Urinary bladder (tissue), 4 donors: ENCODE results near the gene KCTD19. TPM values are rescaled to one million over a fixed set of nuclear protein-coding genes. Genes with fewer than 3 reads are reported as not detected.

Experiments used
- DNase-seq: peaks from one replicate; pipeline ENCODE4 v3.0.0-alpha.2; 2015; ENCODE audit errors: extremely low spot score
- H3K27ac ChIP-seq: one replicate; pipeline ENCODE4 v1.5.1; 2013; ENCODE audit warnings: low read depth, mild to moderate bottlenecking, moderate library complexity
- H3K36me3 ChIP-seq: one replicate; pipeline ENCODE4 v1.6.1; 2013; ENCODE audit warnings: mild to moderate bottlenecking, moderate library complexity; ENCODE audit not compliant: insufficient read depth
- H3K4me1 ChIP-seq: one replicate; pipeline ENCODE4 v1.6.1; 2013; ENCODE audit warnings: mild to moderate bottlenecking, moderate library complexity; ENCODE audit not compliant: insufficient read depth
- H3K4me3 ChIP-seq: one replicate; pipeline ENCODE4 v1.5.1; 2013; ENCODE audit warnings: low read depth, low read length
- WGBS: extraction: QIAGEN DNeasy Blood & Tissue Kit; methylation state at CpG from one replicate; pipeline ENCODE4 v1.1.7; 2013; 5-methylcytosine and 5-hydroxymethylcytosine counted together
- polyA plus RNA-seq: library from polyadenylated mRNA; stranded (reverse); fragments of 200-250 nt; gene quantifications from one replicate; pipeline ENCODE4 v1.2.3, GENCODE V29; 2013
- total RNA-seq: library from RNA; depleted of rRNA; stranded (reverse); fragments of >200 nt; gene quantifications from one replicate; pipeline ENCODE4 v1.2.3, GENCODE V29; 2014
- donor health status: healthy with polysubstance abuse.
- donor health status: healthy.

Gene KCTD19
- total and polyA plus RNA-seq, 2 donors: 0.14 to 1.1 TPM

GRCh38 chr16:67304020-67304419 lies 22.5 kb downstream of the KCTD19 start:
- WGBS: 90% methylated on average over 1 of the region's 1 CpG

GRCh38 chr16:67302970-67303369 lies 23.6 kb downstream of the KCTD19 start:
- H3K4me3 ChIP-seq: no peak overlapping the region
- WGBS: 81% methylated on average over 8 of the region's 8 CpGs
- H3K4me1 ChIP-seq: no peaks in the 10 kb centered on the region
- no peak overlapping the region for H3K27ac ChIP-seq
- no peaks in the 10 kb centered on the region for H3K36me3 ChIP-seq
- DNase-seq: no peak

More at GRCh38 chr16:67304020-67304419, 22.5 kb downstream of the KCTD19 start:
- H3K4me1 ChIP-seq: no peaks in the 10 kb centered on the region
- no peaks in the 10 kb centered on the region for H3K36me3 ChIP-seq
- H3K27ac ChIP-seq: no peak overlapping the region
- H3K4me3 ChIP-seq: no peak overlapping the region
- DNase-seq: no peak

GRCh38 chr16:67302076-67302475 lies 24.5 kb downstream of the KCTD19 start:
- Histone ChIP-seq H3K36me3 (no peaks in the 10 kb centered on the region), H3K27ac (no peak overlapping the region), H3K4me3 (no peak overlapping the region), H3K4me1 (no peaks in the 10 kb centered on the region)
- 71% methylated on average over 7 of the region's 7 CpGs for WGBS
- no peak for DNase-seq

GRCh38 chr16:67301080-67301782 lies 25.3 kb downstream of the KCTD19 start:
- WGBS: 61% methylated on average over 11 of the region's 11 CpGs
- Histone ChIP-seq H3K4me1 (no peaks in the 10 kb centered on the region), H3K36me3 (no peaks in the 10 kb centered on the region), H3K27ac (no peak overlapping the region), H3K4me3 (no peak overlapping the region)
- no peak for DNase-seq

GRCh38 chr16:67299269-67299668 lies 27.3 kb downstream of the KCTD19 start:
- H3K4me3 ChIP-seq: no peak overlapping the region
- no peaks in the 10 kb centered on the region for H3K4me1 ChIP-seq
- H3K27ac ChIP-seq: no peak overlapping the region
- no peaks in the 10 kb centered on the region for H3K36me3 ChIP-seq
- WGBS: 94% methylated on average over 15 of the region's 15 CpGs
- DNase-seq: no peak

DNA sequence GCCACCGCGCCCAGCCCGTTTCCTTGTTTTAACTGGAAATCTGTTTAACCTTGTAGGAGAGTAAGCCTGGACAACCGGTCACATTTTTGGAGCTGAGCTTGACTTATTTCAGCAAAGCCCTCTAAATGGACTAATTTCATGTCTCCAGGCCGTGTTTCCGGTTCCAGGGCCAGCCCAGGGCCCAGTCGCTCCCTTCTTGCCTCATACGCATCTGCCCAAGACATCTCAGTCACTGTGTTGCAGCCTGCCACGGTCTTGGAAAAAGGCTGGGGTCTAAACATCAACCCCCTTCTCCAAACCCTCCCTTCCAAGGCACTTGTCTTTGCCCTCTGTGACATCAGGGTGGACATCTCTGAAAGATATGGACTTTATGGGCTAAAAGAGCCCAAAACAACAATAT lies 28.3 kb downstream of the KCTD19 start:
- Histone ChIP-seq H3K4me3 (no peak overlapping the region), H3K27ac (no peak overlapping the region), H3K4me1 (no peaks in the 10 kb centered on the region), H3K36me3 (no peaks in the 10 kb centered on the region)
- no peak for DNase-seq
- WGBS: 97% methylated on average over 9 of the region's 9 CpGs

DNA sequence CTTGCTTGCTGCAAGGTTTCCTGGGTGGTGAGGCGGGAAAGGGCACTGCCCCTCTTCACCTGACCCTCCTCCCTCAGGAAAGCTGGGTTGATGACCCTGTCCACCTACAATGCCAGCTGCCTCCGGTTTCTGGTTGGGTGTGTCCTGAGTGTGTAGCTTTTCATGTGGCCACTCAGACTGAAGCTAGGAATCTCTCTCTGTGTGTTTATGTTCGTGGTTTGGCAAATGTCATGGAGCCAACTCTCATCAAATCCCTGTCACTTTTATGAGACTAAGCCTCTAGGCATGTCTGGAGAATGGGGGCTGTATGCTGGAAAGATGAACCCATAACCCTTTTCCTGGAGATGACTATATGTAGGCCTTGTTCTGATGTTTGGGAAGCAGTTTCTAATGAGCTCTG lies 30.1 kb downstream of the KCTD19 start:
- WGBS: 35% methylated on average over 3 of the region's 3 CpGs

GRCh38 chr16:67294938-67295361 lies 31.6 kb downstream of the KCTD19 start:
- no peaks in the 10 kb centered on the region for H3K36me3 ChIP-seq
- 43% methylated on average over 7 of the region's 7 CpGs for WGBS
- DNase-seq: no peak
- H3K4me1 ChIP-seq: no peaks in the 10 kb centered on the region
- H3K4me3 ChIP-seq: no peak overlapping the region
- H3K27ac ChIP-seq: no peak overlapping the region

More for the DNA sequence above, 30.1 kb downstream of the KCTD19 start:
- H3K4me3 ChIP-seq: no peak overlapping the region
- no peaks in the 10 kb centered on the region for H3K36me3 ChIP-seq
- H3K27ac ChIP-seq: no peak overlapping the region
- no peak for DNase-seq
- no peaks in the 10 kb centered on the region for H3K4me1 ChIP-seq

- no peaks in the 10 kb centered on the region for H3K36me3 ChIP-seq
- H3K27ac ChIP-seq: no peak overlapping the region
- no peaks in the 10 kb centered on the region for H3K4me1 ChIP-seq
- no peak overlapping the region for H3K4me3 ChIP-seq
- WGBS: 93% methylated on average over 4 of the region's 4 CpGs
- no peak for DNase-seq
Measured at GRCh38 chr16:67294171-67294757, 32.3 kb downstream of the KCTD19 start.

DNA sequence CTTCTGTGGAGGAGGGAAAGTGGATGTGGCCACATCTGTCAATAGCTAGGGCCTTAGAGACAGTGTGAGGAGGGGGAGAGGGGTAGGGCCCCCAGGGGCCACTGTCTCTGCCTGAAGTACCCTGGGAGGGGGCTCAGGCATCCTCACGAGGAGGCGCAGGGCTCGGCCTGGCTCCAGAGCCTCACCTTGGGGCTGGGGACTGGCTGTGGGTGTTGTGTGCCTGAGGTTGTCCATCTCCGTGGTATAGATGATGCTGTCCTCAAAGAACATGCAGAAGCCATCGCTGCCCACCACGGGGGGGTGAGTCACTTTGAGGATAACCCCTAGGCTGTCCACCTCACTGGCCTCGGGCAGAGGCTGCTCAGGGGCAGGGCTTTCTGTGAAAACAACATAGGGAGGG lies 35.1 kb downstream of the KCTD19 start:
- Histone ChIP-seq H3K4me1 (no peaks in the 10 kb centered on the region), H3K4me3 (no peak overlapping the region), H3K36me3 (no peaks in the 10 kb centered on the region), H3K27ac (no peak overlapping the region)
- WGBS: 91% methylated on average over 7 of the region's 7 CpGs
- no peak for DNase-seq

- Histone ChIP-seq H3K36me3 (no peaks in the 10 kb centered on the region), H3K4me1 (no peaks in the 10 kb centered on the region), H3K4me3 (no peak overlapping the region), H3K27ac (no peak overlapping the region)
- DNase-seq: no peak
- 94% methylated on average over 14 of the region's 14 CpGs for WGBS
Measured at GRCh38 chr16:67287960-67288359, 38.6 kb downstream of the KCTD19 start.

DNA sequence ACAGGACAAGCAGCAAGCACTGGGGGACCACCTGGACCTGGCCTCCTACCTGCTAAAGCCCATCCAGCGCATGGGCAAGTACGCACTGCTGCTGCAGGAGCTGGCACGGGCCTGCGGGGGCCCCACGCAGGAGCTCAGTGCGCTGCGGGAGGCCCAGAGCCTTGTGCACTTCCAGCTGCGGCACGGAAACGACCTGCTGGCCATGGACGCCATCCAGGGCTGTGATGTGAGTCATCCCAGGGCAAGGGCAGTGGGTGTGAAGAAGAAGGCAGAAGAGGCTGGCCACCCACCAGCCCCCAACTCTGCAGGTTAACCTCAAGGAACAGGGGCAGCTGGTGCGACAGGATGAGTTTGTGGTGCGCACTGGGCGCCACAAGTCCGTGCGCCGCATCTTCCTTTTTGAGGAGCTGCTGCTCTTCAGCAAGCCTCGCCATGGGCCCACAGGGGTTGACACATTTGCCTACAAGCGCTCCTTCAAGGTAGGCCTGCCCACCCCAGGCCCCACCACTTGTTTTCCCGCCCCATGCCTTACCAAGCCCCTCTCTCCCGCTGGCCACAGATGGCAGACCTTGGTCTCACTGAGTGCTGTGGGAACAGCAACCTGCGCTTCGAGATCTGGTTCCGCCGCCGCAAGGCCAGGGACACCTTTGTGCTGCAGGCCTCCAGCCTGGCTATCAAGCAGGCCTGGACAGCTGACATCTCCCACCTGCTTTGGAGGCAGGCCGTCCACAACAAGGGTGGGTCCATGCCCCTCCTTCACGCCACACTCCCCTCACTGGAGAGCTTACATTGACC lies 39.9 kb downstream of the KCTD19 start:
- WGBS: 92% methylated on average over 28 of the region's 28 CpGs
- DNase-seq: no peak

DNA sequence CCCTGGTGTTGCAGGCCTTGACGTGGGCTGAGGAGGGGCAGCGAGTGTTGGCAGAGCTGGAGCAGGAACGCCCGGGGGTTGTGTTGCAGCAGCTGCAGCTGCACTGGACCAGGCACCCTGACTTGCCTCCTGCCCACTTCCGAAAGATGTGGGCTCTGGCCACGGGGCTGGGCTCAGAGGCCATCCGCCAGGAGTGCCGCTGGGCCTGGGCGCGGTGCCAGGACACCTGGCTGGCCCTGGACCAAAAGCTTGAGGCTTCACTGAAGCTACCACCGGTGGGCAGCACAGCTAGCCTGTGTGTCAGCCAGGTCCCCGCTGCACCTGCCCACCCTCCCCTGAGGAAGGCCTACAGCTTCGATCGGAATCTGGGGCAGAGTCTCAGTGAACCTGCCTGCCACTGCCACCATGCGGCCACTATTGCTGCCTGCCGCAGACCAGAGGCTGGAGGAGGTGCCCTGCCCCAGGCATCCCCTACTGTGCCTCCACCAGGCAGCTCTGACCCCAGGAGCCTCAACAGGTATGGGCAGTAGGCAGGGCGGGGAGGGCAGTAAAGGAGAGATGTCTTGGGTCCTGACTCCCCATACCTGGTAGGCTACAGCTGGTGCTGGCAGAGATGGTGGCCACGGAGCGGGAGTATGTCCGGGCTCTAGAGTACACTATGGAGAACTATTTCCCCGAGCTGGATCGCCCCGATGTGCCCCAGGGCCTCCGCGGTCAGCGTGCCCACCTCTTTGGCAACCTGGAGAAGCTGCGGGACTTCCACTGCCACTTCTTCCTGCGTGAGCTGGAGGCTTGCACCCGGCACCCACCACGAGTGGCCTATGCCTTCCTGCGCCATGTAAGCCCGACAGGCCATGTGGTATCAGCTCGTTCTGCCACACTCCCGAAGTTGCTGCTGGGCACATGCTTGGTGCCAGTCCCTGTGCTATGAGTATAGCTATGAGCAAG lies 41.6 kb downstream of the KCTD19 start:
- no peaks in the 10 kb centered on the region for H3K36me3 ChIP-seq
- no peak overlapping the region for H3K27ac ChIP-seq
- 76% methylated on average over 34 of the region's 34 CpGs for WGBS
- no peak for DNase-seq
- H3K4me3 ChIP-seq: no peak overlapping the region
- no peaks in the 10 kb centered on the region for H3K4me1 ChIP-seq

More for the DNA sequence above, 39.9 kb downstream of the KCTD19 start:
- no peak overlapping the region for H3K27ac ChIP-seq
- H3K4me1 ChIP-seq: no peaks in the 10 kb centered on the region
- no peaks in the 10 kb centered on the region for H3K36me3 ChIP-seq
- H3K4me3 ChIP-seq: no peak overlapping the region
